GM19035 (cell line): ENCODE measurements around the gene IL1RL2.

Experiments used
- ATAC-seq: cut with Tn5 transposase; IDR thresholded peaks from one replicate; pipeline ENCODE4 v1.9.1; 2021; ENCODE audit not compliant: unreplicated experiment

Gene IL1RL2

DNA sequence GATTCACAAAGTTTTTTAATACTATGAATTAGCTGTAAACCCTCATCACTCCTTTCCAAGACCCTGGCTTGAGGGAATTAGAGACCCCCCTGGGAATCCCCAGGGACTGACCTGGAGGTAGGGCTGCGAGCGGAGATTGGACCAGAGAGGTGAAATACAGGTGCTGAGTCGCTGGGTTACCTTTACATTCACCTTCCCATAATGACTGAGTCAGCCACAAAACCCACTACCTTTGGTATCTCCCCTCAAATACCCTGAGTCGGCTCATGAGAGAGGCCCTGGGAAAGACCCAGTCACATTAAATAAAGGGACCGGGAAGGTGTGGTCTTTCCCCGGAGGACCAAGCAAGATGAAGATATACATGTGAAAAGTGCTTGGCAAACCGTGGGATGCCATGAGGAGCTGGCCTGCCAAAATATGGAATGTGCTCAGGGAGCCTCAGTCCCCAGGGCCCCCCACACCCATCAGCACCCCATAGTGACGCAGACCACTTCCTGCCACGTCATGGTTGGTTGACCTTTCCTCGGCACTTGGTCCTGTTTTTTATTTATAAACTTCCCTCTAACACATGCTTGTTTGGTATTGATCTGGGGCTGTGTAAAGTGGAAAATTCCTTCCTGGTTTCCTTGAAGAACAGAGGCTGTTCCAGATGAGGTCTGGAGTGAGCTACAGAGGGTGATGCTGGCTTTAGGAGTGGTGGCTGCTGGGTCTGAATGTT is 51.4 kb downstream of the IL1RL2 start:
- ATAC-seq, result no peak

DNA sequence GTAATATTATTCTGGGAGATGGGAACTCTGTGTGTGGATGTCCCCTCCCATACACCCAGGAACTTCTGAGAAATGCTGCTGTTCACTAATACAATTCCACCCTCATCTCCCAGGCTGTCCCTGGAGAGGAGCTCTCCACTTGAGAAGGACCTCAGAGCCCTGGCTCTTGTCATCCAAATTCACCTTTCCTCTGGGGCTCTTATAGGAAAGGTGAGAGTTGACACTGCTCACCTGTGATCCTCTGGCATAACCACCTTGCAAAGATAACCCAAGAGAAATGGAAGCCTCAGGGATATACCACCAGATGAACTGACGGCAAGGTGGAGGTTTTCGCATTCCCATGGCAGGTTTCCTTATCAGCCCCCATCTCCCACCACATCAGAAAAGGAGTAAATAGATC is 52.0 kb downstream of the IL1RL2 start:
- no peak for ATAC-seq

DNA sequence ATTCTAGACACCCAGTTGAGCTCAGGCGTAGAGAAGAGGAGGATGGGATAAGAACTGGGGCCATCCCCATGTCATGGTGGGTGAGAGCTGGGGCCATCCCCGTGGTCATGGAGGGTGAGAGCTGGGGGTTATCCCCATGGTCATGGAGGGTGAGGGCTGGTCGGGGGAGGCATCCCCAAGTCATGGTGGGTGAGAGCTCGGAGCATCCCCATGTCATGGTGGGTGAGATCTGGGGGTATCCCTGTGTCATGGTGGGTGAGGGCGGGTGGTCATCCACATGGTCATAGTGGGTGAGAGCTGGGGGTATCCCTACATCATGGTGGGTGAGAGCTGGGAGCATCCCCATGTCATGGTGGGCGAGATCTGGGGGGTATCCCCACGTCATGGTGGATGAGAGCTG is 52.5 kb downstream of the IL1RL2 start:
- no peak for ATAC-seq

DNA sequence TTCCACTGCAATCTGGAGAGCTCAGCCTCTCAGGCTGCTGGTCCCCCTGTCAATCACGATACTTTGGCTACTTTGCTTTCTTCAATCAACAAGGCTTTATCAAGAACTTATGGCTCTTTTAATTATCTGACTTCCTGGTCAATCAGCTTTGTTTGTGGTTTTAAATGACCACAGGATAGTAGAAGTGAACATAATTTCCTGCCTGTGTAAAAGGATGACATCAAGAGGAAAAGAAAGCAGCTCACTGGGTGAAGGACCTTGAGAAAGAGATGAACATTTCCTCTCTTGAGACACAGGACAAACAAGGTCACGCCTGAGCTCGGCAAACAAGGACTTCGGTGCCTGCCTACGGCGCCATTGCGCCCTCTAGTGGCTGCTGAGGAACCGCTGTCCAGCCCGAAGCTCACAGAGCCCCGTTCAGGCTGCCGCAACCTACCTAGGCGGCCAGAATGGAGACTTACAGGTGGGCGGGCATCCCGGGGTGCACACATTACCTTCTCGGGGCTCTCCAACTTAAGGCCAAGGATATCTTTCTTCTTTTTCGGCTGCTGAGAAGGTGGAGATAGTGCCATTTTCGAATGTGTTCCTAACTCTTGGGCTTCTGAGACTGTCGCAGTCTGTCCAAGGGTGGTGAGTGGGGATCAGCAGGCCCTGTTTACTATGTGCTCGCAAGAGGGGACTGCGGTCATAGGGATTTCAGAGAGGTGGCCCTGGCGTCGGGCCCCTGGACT is 54.0 kb downstream of the IL1RL2 start:
- ATAC-seq, result peak; percentile 88

DNA sequence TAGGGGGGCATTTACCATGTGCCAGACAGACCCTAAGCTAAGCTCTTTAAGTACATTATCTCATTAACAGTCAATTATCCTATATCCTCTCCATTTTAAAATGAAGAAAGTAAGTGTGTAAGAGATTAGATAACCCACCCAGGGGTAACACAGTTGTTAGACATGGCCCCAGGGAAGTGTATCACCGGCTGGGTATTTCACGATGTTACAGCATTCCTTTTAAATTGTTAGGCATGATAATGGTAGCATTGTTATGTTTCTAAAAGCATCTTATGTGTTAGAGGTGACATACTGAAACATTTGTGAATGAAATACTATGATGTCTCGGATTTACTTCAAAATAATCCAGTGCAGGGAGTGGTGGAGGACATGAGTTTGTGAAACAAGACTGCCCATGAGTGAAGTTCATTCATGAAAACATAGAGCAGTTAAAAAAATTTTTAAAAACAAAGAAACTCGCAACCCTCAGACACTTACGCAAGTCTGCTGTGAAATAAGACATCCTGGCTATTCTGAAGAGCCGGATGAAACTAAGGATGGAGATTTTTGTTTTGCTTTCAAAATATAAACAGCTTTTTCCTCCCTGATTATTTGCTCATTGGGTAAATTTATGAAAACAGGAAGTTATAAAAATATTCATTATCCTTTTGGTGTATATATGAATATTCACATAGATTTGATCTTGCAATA is 54.9 kb downstream of the IL1RL2 start:
- no peak for ATAC-seq

DNA sequence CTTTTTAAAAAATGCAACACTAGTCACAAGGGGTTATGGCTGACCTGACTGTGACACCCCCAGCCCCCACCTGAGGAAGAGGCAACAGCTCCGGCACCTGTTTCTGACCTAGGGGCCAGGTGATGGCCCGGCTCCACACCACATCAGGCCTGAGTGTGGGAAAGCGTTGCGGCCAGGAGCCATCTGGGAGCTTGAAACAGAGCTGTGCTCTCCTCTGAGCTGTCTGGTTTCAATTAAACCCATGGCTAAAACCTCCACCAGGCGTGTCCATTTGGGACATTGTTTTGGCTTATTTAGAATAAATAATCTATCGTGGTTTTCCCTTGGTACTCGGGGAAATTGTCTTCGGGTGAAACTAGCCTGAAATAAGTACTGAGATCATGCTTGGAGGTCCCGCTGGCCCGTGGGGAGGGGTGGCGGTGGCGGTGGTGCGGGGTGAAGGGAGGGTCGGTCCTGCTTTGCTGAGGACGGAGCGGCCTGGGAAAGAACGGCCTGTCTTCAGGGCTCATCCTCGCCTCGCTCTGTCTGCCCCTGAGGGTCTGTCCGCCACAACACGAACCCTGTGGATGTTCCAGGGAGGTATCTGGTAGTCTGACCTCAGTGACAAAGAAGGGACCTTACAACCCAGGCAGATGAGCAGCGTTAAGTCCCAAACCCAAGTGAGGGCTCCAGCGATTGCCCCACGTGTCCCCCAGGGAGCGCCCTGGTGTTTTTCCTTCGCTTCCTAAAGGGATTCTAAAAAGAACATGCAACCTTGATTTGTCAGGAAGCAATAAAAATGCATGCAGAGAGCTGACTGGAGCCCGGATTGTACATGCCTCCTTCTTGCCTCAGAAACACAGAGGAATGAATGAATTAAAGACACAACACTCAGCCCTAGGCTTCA is 58.7 kb downstream of the IL1RL2 start:
- no peak for ATAC-seq

DNA sequence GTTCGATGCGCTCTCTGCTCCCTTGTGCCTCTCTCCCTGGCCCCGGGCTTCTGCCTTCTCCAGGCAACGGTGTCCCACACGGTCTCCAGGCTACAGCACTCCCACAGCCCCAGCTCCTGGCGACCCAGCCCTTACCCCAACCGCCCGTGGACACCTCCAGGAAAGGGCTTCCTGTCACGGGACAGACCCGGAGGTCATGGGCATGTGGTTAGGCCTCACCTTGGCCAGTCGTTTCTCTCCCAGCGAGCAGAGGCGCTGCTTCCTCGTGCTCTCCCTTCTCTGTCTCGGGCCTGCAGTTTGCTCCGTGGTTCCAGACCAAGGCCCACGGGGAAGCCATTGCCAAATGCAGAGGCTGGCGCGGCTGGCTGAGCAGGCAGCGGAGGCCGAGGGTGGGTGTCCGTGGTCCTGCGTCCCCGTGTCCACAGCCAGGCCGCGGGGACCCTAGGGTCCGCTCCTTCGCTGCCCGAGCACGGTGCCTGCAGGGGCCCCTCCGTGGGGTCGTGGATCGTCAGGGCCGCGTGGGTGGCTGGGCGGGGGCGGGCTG is 63.5 kb downstream of the IL1RL2 start:
- no peak for ATAC-seq

DNA sequence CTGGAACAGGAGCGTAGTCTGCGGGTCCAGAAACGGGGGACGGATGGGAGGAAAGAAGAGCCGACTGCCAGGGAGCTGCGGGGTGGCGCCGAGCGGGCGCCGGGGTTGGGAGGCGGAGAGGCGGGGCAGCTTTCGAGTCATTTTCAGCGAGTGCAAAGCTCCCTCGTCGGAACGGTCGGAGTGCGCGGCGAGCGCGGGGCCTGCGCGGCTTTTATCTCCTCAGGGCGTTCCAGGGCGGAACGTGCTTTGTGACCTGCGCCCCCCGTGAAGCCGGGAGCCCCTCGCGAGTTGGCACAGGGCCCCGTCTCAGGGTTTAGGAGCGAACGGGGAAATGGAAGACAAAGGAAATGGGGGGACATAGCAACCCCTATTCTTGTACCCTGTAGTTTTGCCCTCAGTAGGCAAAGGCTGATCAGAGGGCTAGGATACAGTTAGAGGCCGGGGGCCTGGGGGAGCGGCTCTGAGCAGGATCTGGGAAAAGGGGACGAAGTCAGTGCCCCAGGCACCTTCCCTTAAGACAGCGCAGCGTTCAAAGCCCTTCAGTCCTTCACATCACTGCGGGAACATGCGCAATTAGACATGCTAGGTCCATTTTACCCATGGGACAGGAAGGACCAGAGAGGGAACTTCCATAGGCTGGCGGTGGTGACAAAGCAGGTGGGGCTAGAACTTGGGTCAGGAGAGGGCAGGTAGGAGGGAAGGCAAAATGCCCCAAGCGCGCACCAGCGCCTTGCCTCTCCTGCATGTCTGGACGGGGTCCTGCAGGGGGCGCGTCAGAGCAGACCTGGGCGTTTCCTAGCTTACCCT is 64.4 kb downstream of the IL1RL2 start:
- ATAC-seq, result no peak

DNA sequence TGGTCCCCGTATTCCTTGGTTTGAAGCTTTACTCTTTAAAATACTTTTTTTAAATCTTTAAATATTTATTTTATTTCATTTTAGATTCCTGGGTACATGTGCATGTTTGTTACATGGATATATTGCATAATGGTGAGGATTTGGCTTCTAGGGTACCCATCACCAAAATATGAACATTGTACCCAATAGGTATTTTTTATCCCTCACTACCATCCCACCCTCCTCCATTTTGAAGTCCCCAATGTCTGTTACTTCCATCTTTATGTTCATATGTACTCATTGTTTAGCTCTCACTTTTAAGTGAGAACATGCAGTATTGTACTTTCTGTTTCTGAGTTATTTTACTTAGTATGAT is 65.0 kb downstream of the IL1RL2 start:
- no peak for ATAC-seq

DNA sequence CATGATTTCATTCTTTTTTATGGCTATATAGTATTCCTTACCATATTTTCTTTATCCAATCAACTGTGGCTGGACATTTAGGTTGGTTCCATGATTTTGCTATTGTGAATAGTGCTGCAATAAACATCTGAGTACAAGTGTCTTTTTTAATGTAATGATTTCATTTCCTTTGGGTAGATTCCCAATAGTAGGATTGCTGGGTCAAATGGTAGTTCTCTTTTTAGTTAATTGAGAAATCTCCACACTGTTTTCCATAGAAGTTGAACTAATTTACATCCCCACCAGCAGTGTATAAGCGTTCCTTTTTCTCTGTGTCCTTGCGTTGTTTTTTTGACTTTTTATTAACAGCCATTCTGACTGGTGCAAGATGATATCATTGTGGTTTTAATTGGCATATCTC is 65.4 kb downstream of the IL1RL2 start:
- ATAC-seq, result no peak

DNA sequence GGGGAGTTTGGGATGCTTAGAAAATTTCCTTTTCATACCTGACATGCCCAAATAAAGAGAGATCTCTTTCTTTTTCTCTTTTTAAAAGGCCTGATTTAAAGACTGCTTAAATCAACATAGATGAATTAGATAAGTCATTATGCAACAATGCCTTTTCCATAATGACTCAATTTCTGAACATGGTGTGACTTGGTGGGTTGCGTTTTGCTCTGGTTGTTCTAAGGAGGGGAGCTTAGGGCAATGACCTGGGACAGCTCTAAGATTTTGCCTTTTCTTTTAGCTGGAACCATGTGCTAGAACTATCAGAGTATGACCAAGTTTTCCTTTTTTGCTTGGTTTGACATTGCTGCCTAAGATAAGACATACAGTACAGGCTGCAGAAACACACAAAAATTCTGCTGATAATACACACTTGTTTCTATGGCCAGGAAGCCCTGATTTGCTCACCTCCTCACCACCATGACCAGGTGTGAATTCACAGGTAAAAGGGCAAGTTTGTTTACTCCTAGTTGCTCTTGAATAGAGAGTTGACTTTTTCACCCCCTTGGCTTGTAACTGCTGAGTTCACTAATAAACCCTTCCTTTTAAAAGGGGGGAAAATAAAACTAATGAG is 66.4 kb downstream of the IL1RL2 start:
- ATAC-seq, result no peak

DNA sequence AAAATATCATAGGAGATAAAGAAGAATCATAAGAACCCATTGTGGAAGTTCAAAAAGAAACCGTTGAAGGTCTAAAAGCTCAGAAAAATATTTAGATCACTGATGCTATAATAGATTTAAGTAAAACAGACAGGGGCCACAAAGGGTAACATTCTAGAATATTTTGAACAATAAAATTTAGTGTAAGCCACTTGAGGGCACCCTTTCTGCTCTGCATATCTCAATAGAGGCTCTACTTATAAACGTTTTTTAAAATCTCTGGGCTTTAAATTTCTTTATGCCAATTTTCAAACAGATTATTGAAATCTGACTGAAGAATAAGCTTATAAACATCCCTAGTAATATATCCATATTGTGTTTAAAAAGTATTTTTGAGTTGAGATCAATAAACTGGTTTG is 66.9 kb downstream of the IL1RL2 start:
- no peak for ATAC-seq

DNA sequence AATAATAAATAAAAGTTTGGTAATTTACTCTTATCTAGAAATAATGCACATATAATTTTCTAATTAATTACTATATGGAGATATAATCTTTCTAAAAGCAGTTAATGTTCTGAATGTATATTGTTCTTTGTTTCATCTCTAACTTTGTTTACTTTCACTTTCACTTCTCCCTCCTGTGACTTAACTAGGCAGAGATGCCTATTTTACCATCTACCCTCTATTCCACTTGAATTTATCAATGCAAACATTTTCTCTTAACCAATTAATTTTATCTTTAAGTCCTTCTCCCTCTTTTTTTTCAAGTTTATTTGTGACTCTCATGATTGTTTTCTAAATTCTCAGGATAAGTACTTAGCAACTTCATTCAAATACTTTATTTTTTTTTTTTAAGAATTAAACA is 69.5 kb downstream of the IL1RL2 start:
- no peak for ATAC-seq

DNA sequence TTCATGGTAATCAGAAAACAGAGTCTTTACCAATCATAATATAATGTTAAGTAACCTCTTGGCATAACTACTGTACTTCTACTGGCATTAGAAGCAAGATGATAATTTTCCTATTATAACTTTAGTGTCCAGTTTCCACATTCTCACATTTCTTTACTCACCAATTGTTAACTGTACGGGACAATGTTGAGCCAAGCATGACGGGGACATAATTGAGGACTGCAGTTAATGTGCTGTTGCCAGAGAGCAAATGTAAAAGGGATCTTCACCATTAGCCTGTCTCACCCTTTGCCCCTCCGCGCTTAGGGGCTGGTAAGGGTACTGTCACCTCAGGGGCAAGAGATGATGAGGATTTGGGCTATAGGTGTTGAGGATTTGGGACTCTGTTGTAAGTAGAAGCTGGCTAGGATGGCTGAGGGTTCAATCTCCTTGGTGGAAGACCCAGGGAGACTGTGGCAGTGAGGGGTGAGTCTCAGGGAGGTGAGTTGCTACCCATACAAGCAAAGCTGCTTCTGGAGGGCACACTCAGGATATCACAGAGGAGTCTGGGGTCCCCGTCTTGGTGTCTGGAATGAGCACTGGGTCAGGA is 70.1 kb downstream of the IL1RL2 start:
- no peak for ATAC-seq

DNA sequence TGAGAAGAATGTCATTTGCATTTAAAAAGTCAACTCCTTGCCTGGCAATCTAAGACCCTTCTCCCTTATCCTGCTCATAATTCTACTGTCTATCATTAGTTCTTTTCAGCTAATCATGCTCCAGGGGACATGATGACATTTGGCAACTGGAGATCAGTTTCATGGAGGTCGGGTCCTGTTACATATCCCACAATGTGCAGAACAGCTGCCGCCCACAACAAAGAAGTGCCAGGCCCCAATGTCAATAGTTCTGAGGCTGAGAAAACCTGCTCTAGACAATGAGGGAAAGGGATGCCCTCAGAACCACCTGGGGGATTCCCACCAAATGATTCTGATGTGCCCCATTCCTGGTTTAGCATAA is 71.2 kb downstream of the IL1RL2 start:
- ATAC-seq, result no peak

DNA sequence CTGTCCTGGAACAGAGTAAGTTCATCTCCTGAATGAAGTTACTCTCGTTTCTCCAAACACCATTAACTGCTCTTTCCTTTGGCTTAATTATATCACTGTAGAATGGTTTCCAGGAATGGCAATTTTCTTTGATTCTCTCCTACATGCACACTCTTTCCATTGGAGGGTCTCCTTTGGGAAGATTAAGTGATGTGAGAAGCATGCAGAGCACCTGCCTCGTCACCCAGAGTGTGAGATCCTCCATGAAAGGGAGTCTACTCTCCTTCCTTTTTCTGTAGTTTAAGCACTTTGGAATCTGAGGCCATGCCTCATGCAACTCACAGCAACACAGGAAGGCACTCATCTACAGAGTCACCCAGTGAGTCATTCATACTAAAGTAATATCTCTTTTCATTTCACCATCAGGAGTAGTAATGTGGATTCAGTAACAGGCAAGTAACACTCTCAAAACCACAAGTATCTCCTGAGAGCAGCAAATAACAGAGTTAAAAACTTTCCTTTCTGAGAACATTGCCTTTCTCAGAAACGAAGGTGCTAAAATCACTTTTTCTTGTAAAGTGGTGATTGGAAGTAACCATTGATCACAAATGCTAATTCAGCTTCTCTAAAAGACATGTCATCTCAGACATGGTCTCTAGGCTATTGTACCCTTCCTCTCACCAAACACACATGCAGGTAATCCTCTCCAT is 71.7 kb downstream of the IL1RL2 start:
- no peak for ATAC-seq

DNA sequence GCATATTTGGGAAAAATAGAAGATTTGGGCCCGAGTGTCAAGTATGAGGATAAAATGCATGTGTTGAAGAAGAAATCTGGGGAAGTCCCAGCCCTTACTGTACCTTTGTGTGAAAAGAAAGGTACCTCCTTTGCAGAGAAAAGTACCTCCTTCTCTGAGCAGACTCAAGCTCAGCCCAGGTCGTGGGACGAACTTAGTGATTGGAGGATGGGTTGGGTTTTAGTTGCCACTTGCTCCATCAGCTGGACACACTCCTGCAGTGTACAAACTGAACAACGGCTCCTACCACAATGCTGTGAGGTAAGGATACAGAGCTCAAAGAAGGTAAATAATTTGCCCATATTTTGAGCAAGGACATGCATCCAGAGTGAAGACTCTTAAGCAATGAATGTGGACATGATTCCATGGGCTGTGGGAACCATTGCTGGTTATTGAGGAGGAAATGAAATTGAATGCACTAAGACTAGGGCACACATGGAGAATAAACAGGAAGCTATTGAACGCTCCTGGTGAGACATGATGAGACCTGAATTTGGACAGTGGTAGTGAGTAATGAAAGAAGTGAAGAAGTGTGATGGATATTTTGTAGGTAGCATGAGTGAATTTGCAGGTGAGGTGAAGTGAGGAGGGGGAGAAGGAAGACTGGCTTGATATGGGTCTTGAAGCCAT is 74.8 kb downstream of the IL1RL2 start:
- ATAC-seq, result no peak
